Activated gamma-delta T cell treated with anti-CD3 and anti-CD28 coated beads, Interleukin-2, amount 50 U/mL, for 16 hours (primary cell): ENCODE data around the gene NINJ1.

ENCODE experiments used
- DNase-seq: peaks from one replicate; pipeline ENCODE4 v3.0.0-alpha.2; 2020; ENCODE audit warnings: low read depth

The NINJ1 gene

GRCh38 chr9:93087971-93088655 is 45.9 kb downstream of the NINJ1 start:
- DNase-seq, result no peak

- no peak for DNase-seq
Measured at GRCh38 chr9:93086447-93087224, 47.4 kb downstream of the NINJ1 start.

- DNase-seq, result no peak
Measured at GRCh38 chr9:93085676-93086075, 48.4 kb downstream of the NINJ1 start.

GRCh38 chr9:93084471-93084881 is 49.6 kb downstream of the NINJ1 start:
- no peak for DNase-seq

GRCh38 chr9:93083592-93084470 is 50.2 kb downstream of the NINJ1 start:
- DNase-seq, result no peak

- DNase-seq, result no peak
Measured at GRCh38 chr9:93082841-93083411, 51.1 kb downstream of the NINJ1 start.

GRCh38 chr9:93081931-93082330 is 52.1 kb downstream of the NINJ1 start:
- DNase-seq, result no peak

GRCh38 chr9:93081081-93081529 is 52.9 kb downstream of the NINJ1 start:
- no peak for DNase-seq

GRCh38 chr9:93080406-93080805 is 53.6 kb downstream of the NINJ1 start:
- DNase-seq, result no peak

- DNase-seq, result no peak
Measured at GRCh38 chr9:93079371-93079770, 54.7 kb downstream of the NINJ1 start.

GRCh38 chr9:93077811-93078210 is 56.2 kb downstream of the NINJ1 start:
- no peak for DNase-seq

GRCh38 chr9:93077367-93077766 is 56.7 kb downstream of the NINJ1 start:
- DNase-seq, result no peak

GRCh38 chr9:93076792-93077128 is 57.3 kb downstream of the NINJ1 start:
- DNase-seq, result no peak

GRCh38 chr9:93076101-93076791 is 57.8 kb downstream of the NINJ1 start:
- DNase-seq, result no peak

GRCh38 chr9:93072383-93072795 is 61.7 kb downstream of the NINJ1 start:
- no peak for DNase-seq
